22Rv1 (cell line): ENCODE measurements around the gene CCN5.

Source experiments
- H3K27ac ChIP-seq: fragments of 450-650 bp; 2 replicates; pipeline ENCODE4 v1.5.1; 2017
- ZFX ChIP-seq: fragments of 450-650 bp; IDR thresholded peaks from 2 replicates; pipeline ENCODE4 v1.6.1; 2017; ENCODE audit warnings: antibody characterized with exemption, borderline replicate concordance
- TF ChIP-seq, protein P1 (sequence below): fragments of 450-650 bp; IDR thresholded peaks from 2 replicates; pipeline ENCODE4 v1.5.1; 2017; ENCODE audit warnings: mild to moderate bottlenecking

Gene CCN5

DNA sequence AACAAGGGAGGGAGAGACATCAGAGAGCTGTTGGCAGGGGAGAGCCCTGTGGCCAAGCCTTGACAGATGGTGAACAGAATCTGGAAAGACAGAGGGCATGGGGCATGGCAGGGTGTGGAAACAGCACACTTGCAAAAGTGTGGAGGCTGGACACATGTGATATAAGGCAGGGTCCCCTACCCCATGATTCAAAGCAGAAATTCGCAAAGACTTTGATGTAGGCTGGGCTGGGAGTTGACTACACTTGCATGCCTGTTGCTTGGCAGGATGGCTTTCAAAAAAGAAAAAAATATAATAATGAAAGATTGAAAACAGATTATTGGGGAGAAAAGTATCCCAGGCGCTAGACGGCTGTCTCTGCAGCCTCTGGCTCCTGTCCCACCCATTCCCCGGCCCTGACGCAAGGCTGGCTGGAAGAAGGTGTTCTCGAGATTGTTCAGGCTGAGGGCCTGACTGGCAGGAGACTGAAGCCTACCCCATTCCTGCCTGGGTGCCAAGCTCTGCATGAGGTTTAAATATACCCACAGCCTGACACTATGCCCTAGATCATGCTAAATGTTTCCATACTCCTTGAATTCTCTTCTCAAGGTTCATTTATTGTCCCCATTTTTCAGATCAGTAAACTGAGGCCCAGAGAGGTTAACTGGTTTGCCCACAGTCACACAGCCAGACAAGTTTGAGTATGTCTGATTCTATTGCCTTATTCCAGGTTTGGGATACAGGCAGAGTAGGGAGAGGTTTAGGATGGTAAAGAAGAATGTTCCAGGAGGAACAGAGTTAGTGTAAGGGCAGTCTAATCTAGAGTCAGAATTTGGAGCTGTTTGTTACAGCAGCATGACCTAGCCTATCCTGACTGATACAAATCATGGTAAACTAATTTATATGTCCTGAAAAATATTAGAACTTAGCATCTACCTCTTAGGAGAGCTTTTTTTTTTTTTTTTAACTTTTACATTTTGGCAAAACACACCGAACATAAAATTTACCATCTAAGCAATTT is 23.4 kb upstream of the CCN5 start:
- H3K27ac ChIP-seq: no peak overlapping the region
- TF ChIP-seq, protein P1, sequence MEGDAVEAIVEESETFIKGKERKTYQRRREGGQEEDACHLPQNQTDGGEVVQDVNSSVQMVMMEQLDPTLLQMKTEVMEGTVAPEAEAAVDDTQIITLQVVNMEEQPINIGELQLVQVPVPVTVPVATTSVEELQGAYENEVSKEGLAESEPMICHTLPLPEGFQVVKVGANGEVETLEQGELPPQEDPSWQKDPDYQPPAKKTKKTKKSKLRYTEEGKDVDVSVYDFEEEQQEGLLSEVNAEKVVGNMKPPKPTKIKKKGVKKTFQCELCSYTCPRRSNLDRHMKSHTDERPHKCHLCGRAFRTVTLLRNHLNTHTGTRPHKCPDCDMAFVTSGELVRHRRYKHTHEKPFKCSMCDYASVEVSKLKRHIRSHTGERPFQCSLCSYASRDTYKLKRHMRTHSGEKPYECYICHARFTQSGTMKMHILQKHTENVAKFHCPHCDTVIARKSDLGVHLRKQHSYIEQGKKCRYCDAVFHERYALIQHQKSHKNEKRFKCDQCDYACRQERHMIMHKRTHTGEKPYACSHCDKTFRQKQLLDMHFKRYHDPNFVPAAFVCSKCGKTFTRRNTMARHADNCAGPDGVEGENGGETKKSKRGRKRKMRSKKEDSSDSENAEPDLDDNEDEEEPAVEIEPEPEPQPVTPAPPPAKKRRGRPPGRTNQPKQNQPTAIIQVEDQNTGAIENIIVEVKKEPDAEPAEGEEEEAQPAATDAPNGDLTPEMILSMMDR: no peak
- no peak for TF ChIP-seq ZFX

DNA sequence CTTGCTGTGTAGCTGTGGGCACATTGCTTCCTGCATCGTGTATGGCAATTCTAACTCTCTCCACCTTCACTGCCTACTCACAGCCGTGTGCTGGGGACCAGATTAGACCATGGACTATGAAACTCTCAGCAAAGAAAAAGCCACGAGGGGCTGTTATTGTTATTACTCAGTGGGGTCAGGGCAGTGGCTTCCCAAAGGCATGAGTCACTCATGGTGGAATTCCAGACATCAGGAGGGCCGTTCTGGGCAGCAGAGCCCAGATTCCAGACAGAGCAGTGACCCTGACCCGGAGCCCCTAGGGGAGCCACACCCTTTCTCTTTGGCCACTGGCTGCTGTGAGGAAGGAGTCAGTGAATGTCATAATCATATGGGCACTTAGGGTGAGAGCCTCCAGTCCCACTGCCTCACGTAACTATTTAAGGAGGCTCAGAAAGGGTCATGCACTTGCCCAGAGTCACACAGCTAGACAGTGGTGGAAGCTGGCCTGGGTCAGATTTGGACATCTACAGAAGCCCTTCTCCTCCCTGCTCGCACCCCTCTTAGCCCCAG is 22.2 kb upstream of the CCN5 start:
- TF ChIP-seq, protein P1: no peak
- no peak for TF ChIP-seq ZFX
- H3K27ac ChIP-seq: no peak overlapping the region

DNA sequence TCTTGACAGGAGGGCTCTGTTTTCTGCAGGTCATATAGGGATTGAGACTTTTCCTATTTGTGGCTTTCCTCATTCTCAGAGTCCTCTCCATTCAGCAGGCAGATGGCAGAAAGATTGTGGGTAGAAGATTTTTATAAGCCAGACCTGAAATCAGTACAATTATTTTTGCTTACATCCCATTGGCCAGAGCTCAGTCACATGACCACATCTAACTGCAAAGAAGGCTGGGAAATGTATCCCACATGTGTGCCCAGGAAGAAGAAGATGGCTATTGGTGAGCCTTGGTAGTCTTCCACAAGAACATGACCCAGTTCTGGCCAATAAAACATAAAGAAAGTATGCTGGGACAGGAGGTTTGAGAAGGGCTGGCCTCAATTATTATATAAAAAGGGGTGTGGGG is 21.5 kb upstream of the CCN5 start:
- H3K27ac ChIP-seq: no peak overlapping the region
- TF ChIP-seq, protein P1: no peak
- TF ChIP-seq ZFX: no peak

DNA sequence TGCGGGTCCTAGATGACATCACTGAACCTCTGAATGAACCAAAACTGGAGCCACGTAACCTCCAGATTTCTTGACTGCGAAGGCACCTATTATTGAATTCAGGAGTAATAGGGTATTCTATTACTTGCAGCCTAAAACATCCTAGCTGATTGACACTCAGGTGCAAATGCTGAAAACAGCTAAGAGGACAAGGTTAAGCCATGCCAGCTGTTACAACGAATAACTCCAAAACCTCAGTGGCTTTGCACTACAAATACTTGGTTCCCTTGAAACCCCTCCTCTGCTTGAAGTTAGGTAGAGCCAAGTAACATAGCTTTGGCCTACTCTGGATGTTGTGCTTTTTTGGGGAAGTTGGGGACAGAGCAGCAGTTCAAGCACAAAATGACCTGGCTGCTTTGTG is 21.0 kb upstream of the CCN5 start:
- TF ChIP-seq ZFX: no peak
- TF ChIP-seq, protein P1: no peak
- no peak overlapping the region for H3K27ac ChIP-seq

DNA sequence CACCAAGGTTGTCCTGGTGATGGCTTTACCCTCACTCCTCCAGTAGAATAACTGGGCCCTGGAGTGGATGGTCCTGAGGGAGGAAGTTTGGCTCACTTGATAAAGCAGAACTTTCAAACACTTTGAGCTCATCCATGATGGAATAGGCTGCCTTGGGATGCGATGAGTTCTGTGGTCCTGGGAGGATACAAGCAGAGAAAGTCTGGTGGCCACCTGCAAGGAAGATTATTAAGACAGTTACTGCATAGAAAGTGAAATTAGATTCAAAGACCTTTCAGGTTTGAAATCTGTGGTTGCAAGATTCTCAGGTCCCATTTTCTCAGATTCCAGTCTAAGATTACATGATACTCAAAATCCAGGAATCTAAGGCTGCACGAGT is 19.9 kb upstream of the CCN5 start:
- no peak overlapping the region for H3K27ac ChIP-seq

DNA sequence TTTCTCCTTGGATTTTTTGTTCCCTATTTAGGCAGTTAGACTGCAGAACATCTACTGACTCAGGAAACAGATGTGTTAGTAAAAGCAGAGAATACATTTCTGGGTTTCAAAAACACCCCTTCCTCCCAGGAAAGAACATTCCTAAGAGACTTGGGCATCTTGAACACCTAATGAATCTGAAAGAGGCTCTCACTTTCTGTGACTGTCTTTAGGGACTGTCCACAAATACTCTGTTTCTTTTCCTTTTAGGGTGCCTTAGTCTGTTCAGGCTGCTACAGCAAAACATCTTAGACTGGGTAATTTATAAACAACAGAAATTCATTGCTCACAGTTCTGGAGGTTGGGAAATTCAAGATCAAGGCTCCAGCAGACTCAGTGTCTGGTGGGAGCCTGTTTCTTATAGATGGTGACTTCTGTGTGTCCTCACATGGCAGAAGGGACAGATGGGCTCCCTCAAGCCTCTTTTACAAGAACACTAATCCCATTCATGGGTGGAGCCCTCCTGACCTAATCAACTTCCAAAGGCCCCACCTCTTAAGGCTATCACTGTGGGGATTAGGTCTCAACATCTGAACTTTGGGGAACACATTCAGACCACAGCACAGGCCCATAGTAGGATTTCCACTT is 19.4 kb upstream of the CCN5 start:
- TF ChIP-seq, protein P1: no peak
- TF ChIP-seq ZFX: no peak
- H3K27ac ChIP-seq: no peak overlapping the region

More for the DNA sequence above, 19.9 kb upstream of the CCN5 start:
- TF ChIP-seq ZFX: no peak
- TF ChIP-seq, protein P1: no peak
